Dermis microvascular lymphatic vessel endothelial cell (primary cell): ENCODE measurements around the gene WASF2. TPM values are rescaled to one million over a fixed set of nuclear protein-coding genes. Genes with fewer than 3 reads are reported as not detected.
A peak's percentile ranks its signal among the peaks of the same experiment; 100 is the strongest.
"Not testable (repeated sequence)": the region's sequence is repeated elsewhere in the genome, so short reads cannot be mapped to it uniquely, and the experiment has no call there.

ENCODE experiments used
- DNase-seq, 2 donors: peaks; one replicate each; pipeline versions ENCODE4 v3.0.0 to v3.0.0-alpha.2; 2010; ENCODE audit warnings: low read depth in 2 of 2
- total RNA-seq: library from RNA; depleted of rRNA; stranded (reverse); fragments of >200 nt; gene quantifications from 2 replicates; pipeline ENCODE4 v1.2.1, GENCODE V29; 2014

The WASF2 gene
- total RNA-seq, 1 donor from 2014 or later = 33.1 TPM

DNA sequence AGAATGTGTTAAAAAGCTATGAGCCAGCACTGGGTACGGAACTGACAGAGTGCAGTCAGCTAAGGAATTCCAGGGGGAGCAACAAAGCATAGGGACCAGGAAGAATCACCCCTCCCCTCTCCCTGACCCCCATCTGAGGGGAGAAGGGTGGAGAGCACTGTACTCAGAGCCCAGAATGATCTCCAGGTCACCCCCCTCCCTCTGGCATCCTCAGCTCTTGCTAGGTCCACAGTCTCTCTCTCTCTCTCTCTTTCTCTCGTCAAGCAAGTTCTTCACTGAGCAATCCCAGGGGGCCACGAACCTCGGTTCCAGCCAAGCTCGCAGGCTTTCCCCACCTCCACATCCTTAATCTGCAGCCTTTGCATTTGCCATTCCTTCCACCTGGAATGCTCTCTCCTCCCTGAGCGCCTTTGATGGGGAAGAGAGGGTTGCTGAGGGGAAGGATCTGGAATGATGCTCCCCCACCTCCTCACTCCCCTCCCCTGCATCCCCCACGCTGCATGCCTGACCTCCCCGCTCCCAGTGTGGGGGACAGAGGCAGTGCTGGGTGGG lies 6.7 kb upstream of the WASF2 start:
- no peak for DNase-seq

DNA sequence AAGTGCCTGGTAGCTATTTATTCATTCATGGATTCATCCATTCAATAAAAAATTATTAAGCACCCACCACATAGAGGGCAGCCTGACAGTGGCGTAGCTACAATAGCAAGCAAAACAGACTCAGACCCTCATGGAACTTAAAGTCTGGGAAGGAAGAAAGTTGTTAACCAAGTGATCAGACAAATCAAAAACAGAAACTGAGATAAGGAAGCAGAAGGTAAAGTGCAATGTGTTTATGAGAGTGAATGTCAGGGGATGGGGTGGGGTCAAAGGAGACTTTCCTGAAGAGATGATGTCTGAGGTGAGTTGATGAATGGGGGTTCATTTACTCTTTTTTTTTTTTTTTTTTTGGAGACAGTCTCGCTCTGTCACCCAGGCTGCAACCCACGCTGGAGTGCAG lies 2.8 kb upstream of the WASF2 start:
- DNase-seq = no peak

DNA sequence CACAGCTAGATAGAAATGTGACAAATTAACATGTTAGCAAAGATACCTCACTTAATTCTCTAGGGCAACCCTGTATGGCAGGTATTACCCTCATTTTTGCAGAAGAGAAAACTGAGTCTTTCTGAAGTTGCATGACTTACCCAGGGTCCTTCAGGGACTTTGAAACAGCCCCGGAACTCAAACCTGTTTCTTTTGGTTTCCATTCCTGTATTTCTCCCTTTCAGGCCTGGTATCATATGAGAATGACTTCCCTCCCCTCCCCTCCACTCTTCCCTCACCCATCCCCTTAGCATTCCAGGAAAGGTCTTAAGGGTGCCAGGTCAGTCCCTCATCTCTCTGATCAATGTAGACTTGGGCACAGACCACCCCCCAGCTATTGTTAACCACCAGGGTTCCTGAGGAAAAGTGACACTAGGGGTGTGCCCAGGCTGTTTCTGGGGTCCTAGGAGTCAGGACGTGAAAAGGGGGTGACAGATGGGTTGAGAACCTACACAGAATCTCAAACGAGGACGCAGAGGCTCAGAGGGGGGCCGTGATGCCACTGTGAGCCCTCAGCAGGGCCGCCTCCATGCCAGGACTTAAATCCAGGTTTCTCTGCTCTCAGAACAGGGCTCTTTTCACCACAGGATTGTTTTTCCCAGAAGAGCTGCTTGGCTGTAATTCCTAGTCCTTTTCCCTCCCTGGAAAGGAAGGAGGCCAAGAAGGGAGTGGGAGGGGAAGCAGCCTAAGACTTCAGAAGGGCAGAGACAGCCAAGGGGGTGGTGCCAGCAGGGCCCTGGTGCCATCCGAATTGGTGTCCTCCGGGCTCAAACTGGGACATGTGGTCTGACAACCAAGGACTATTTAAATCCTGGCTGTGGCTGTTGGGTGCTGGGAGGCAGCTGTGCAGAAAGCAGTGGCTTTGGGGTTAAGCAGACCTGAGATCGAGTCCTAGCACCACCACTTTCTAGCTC lies 2.1 kb upstream of the WASF2 start:
- no peak for DNase-seq

DNA sequence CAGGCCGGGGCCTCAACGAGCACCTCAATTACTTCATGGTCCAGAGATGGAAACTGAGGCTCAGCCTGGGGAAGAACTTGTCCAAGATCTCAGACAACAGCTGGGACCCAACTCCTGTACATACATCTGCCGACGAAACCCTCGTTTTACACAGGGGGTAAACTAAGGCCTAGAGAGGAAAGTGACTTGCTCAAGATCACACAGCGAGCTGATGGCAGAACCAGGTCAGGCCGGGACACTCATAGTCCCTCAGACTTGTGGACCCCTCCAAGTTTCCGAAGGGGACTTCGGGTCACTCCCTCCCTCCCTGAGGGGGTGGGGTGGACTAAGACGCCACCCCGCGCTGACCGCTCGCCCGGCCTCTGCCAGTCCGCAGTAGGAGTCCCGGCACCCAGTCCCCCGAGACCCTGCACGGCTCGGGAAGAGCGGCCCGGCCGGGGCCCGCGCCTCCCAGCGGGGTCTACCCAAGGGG lies 430 bp downstream of the WASF2 start:
- peak in 1 of 2 donors; percentile 52 for DNase-seq

DNA sequence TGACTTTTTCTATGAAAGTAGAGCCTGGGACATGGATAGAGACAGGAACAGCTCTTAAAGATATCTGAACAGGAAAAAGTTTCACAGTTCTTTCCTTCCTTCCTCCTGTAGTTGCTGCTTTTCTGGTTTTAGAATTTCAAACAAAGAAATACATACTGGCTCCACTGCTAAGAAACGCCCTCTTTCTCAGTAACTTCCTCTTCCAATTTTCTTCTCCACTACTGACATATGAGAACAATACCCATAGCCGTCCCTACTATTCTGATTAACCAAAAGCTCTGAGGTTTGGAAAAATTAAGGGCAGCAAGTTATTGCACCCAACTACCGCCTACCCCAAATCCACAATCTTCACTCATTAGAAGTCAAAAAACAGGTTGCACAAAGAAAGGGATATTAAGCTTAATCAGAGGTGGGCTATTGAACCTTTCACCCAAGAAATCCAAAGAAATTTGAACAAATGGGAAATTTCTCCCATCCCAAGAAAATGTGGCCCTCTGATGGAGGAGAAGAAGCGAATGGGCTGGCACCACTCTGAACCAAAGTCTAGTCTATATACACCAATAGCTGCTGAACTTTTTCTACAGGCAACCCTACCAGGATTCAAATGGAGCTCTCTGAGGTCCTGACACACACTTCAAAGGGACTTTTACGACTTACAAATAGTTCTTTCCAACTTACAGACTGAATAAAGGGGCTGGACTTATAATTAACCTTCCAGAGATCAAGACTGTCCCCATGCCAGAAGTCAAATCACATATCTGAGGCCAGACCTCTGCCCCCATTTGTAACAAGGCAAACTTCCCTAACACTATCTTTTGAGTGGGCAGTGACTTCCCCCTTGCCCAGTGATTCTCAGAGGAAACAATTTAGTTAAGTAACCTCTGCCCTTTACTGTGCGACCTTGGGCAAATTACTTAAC lies 1.7 kb downstream of the WASF2 start:
- DNase-seq = peak in 1 of 2 donors; percentile 57

DNA sequence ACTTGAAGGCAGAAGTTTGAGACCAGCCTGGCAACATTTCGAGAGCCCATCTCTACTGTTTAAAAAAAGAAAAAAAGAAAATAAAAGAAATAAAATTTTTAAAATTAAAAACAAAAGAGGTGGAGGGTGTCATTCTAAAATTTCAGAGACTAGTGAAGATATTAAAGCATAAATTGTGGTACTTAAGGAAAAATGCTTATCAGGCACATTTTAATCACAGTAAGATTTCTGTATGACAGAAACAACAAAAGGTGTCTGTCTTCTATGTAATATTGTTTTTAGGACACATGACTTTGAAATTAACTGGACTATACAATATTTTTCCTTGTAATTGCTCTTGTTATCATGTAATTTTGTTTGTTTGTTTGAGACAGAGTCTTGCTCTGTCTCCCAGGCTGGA lies 4.6 kb downstream of the WASF2 start:
- DNase-seq = no peak

DNA sequence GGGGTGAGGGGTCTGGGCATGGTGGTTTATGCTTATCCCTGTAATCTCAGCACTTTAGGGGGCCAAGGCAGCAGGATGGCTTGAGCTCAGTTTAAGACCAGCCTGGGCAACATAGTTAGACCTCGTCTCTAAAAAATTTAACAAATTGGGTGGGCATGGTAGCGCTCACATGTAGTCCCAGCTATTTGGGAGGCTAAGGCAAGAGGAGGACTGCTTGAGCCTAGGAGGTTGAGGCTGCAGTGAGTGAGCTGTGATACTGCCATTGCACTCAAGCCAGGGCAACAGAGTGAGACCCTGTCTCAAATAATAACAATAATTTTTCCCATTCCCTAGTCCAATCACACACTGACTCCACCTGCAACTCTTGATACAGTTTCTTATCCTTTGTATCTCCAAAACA lies 6.3 kb downstream of the WASF2 start:
- DNase-seq = no peak

DNA sequence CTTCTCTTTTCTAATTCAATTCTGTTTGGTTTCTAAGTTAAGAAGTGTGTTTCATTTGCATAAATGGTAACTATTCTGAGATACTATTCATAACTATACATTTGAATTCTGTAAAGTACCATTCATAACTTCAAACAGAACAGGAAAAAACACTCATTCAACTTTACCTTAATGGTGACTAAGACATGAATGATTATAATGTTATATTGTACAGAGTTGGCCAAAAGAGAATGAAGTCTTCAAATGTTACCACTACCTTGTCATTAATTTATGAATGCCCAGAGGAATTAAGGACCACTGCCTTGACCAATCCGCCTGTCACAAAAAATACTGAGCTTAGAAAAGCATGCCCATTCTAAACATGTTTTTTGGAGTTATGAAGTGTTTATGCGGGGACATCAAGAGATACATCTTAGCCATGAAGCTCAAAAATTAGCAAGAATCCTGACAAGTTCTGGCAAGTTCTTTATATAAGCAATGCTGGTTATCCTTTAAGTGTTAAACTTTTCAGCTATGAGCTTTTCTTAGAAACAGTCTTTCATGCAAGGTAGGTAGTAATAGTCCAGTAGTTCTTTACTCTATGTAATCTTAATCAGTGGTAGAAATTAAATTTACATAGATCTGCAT lies 7.9 kb downstream of the WASF2 start:
- DNase-seq = no peak

DNA sequence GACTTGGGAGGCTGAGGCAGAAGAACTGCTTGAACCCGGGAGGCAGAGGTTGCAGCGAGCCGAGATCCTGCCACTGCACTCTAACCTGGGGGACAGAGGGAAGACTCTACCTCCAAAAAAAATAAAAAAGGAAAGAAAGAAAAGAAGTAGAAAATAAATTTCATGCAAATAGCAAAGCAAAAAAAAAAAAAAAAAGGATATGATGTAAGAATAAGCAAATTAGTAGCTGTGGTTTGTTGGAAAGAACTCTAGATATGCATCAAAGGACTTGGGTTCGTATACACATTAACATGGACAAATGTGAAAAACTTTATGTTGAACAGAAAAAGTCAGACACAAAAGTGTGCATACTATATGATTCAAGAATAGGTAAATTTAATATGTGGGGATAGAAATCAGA lies 11.9 kb downstream of the WASF2 start:
- no peak for DNase-seq

DNA sequence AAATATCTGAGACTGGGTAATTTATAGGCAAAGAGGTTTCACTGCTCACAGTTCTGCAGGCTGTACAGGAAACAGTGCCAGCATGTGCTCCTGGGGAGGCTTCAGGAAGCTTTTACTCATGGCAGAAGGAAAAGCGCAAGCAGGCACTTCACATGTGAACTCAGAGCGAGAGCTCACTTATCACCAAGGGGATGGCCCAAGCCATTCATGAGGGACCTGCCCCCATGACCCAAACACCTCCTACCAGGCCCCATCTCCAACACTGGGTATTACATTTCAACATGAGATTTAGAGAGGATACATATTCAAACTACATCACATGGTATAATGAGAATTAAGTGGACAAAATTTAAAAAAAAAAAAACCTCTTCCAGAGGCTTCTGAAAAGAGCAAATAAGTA lies 13.7 kb downstream of the WASF2 start:
- DNase-seq = no peak

DNA sequence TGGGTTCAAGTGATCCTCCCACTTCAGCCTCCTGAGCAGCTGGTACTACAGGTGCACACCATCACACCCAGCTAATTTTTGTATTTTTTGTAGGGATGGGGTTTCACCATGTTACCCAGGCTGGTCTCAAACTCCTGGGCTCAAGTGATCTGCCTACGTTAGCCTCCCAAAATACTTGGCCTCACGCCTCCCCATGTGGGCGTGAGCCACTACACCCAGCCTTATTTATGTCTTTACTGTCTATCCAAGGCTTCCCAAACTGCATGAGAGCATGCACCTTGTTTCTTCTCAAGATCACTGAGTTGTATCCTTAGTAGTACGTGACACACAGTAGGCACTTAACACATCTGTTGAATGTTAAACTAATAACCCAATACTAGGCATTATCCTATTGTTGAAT lies 14.2 kb downstream of the WASF2 start:
- DNase-seq = no peak

DNA sequence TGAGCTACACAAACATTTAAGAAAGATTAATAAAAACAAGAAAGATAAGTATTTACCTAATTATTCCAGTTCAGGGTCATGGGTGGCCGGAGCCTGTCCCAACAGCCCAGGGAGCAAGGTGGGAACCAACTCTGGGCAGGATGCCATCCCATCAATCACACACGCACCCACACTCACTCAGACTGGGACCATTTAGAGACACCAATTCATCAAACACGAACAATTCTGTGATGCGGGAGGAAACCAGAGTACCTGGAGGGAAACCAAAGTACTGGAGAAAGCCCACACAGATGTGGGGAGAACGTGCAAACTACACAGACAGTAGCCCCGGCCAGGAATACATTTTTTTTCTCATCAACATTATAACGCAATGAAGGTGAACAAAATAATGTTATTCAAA lies 16.2 kb downstream of the WASF2 start:
- DNase-seq = no peak

DNA sequence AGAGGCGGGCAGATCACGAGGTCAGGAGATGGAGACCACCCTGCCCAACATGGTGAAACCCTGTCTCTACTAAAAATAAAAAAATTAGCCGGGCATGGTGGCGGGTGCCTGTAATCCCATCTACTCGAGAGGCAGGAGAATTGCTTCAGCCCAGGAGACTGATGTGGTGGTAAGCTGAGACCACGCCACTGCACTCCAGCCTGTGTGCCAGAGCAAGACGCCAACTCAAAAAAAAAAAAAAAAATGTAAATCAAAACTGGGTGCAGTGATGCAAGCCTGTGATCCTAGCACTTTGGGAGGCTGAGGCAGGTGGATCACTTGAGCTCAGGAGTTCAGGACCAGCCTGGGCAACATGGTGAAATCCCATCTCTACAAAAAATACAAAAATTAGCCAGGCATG lies 17.9 kb downstream of the WASF2 start:
- DNase-seq = not testable (repeated sequence)

DNA sequence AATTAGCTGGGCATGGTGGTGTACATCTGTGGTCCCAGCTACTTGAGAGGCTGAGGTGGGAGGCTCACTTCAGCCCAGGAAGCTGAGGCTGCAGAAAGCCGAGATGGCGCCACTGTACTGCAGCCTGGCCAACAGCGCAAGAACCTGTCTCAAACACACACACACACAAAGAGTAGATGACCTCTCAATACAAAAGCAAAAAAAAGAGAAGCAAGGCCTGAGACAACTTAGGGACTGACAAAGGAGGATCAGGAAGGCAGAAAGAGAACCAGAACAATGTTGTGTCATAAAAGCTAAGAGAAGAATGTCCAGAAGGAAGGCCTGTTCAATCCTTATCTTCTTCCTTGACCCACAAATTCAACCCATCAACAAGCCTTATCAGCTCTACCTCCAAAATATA lies 18.5 kb downstream of the WASF2 start:
- no peak for DNase-seq

DNA sequence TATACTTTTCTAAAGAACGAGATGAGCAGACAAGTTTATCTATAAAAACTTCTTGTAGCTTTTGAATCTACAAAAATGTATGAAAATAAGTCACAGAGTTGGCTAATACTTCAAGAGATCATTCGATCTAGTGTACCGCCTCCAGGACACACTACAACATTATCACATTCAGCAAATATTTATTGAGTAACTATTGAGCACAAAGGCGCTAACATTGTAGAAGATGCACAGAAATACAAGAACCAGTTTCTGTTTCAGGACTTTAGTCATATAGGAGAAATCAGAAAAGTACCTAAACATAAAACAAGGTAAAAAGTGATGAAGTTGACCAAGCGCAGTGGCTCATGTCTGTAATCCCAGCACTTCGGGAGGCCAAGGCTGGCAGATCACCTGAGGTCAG lies 20.6 kb downstream of the WASF2 start:
- no peak for DNase-seq

DNA sequence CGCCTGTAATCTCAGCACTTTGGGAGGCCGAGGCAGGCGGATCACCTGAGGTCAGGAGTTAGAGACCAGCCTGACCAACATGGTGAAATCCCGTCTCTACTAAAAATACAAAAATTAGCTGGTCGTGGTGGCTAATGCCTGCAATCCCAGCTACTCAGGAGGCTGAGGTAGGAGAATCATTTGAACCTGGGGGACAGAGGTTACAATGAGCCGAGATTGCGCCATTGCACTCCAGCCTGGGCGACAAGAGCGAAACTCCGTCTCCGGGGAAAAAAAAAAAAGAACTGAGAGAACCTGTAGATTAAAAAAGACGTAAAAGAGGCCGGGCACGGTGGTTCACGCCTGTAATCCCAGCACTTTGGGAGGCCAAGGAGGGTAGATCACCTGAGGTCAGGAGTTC lies 21.6 kb downstream of the WASF2 start:
- DNase-seq = not testable (repeated sequence)

DNA sequence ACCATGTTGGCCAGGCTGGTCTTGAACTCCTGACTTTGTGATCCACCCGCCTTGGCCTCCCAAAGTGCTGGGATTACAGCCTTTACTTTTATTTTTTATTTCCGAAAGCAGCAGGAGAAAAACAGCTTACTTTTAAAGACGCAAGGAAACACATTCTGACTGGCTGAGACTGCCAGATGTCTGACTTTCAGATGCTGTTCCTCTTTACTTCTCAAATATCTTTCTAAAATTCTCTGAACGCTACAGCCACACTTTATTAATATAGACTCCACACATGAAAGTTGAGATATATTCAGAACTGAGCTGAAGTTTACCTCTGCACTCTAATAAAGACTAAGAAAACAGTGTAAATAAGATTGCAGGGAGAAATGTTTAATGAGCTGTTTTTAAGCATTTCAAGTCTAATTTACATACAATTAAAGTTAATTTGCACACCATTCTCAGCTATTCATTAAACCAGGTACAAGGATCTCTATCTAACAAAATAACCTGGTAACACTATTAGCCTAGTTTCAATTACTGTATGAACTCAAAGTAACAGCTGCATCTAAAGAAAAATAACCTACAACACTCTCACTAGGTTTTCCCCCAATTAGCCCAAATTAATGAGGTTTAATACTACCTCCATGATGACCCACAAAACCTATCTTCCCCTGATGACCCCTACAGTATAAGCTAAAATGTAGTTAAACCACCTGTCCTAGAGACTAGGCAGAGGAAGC lies 24.9 kb downstream of the WASF2 start:
- DNase-seq = no peak

DNA sequence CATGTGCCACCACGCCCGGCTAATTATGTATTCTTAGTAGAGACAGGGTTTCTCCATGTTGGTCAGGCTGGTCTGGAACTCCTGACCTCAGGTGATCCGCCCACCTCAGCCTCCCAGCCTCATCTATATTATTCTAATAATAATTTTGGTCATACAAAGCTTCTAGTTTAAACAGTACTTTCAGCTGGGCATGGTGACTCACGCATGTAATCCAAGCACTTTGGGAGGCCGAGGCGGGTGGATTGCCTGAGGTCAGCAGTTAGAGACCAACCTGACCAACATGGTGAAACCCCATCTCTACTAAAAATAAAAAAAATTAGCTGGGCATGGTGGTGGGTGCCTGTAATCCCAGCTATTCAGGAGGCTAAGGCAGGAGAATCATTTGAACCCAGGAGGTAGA lies 26.1 kb downstream of the WASF2 start:
- DNase-seq = peak in 1 of 2 donors; percentile 41

DNA sequence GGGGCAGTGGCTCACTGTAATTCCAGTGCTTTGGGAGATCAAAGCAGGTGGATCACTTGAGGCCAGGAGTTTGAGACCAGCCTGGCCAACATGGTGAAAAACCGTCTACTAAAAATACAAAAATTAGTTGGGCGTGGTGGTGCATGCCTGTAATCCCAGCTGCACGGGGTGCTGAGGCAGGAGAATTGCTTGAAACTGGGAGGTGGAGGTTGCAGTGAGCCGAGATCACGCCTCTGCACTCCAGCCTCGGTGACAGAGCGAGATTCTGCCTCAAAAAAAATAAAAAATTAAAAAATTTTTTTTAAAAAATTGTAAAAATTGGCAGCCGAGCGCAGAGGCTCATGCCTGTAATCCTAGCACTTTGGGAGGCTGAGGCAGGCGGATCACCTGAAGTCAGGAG lies 31.4 kb downstream of the WASF2 start:
- not testable (repeated sequence) for DNase-seq

DNA sequence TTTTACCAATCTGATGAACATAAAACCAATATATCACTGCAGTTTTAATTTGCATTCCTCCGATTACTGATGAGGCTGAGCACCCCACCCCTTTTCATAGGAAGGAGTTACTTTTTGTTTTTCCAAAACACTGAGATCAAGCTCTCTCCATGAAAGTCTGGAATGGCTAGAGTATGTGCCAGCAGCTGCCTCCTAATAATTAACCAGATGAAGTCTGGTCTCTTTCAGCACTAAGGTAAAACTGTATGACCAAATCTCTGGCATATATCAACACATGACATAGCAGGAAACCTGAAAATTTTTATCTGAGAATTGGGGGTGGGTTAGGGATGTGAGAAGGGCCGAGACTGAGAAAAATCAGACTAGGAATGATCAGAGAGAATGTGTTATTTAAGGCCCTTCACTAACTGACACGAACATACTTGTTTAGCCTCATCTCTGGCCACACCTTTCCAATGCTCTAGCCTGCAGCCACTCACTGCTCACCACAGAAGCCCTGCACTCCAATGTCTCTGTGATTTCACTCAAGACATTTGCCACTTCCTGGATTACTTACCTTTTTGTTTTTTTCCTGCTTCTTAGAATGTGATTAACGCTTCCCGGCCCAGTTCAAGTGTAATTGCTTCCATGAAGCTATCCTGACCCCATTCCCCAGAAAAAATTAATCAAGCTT lies 34.7 kb downstream of the WASF2 start:
- DNase-seq = no peak
